ENCODE data around the gene CSAG3.

DNA sequence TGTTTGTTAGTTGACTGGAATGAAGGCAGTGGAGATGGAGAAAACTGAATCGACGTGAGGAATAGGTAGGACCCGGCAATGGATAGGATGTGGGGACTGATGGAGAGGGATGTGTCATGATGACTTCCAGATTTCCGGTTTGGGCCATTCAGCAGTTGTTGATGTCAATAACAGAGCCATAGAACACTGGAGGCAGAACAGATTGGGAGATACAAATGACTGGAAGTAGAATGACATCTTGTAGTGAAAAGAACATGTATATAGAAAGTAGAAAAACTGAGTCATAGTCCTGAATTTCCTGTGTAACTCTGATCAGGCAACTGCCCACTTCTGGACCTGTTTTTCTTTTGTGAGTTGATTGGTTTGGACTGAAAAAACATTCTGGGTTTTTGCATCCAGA is 47.0 kb downstream of the CSAG3 start:
- TF ChIP-seq, protein P1, sequence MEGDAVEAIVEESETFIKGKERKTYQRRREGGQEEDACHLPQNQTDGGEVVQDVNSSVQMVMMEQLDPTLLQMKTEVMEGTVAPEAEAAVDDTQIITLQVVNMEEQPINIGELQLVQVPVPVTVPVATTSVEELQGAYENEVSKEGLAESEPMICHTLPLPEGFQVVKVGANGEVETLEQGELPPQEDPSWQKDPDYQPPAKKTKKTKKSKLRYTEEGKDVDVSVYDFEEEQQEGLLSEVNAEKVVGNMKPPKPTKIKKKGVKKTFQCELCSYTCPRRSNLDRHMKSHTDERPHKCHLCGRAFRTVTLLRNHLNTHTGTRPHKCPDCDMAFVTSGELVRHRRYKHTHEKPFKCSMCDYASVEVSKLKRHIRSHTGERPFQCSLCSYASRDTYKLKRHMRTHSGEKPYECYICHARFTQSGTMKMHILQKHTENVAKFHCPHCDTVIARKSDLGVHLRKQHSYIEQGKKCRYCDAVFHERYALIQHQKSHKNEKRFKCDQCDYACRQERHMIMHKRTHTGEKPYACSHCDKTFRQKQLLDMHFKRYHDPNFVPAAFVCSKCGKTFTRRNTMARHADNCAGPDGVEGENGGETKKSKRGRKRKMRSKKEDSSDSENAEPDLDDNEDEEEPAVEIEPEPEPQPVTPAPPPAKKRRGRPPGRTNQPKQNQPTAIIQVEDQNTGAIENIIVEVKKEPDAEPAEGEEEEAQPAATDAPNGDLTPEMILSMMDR (IDR thresholded peaks at IDR 0.05), result no peak
- TF ChIP-seq POLR2AphosphoS5 (IDR thresholded peaks at IDR 0.05; ENCODE audit: low read depth, low read length), result no peak

Data from Panc1 (cell line).